GM23338 (cell line): ENCODE data around the gene PTPRN2. TPM values are rescaled to one million over a fixed set of nuclear protein-coding genes. Genes with fewer than 3 reads are reported as not detected.

ENCODE experiments used
- ATAC-seq: fragments of 200-7000 bp; cut with Tn5 transposase; 3 replicates; pipeline ENCODE4 v1.9.1; 2020
- DNase-seq: peaks from one replicate; pipeline ENCODE4 v3.0.0-alpha.2; 2015; ENCODE audit warnings: low spot score
- H2AFZ ChIP-seq: fragments of 200-600 bp; sonication (generic); 2 replicates; pipeline ENCODE4 v1.8.0; 2016; ENCODE audit warnings: antibody characterized with exemption, mild to moderate bottlenecking, moderate library complexity
- H3F3A ChIP-seq: fragments of 200-600 bp; sonication (generic); replicated peaks from 2 replicates; pipeline ENCODE4 v1.8.0; 2017; ENCODE audit warnings: antibody characterized with exemption, mixed run types, low read depth
- H3K27ac ChIP-seq: fragments of 200-600 bp; sonication (generic); 2 replicates; pipeline ENCODE4 v1.6.1; 2016; ENCODE audit warnings: low read depth
- H3K27me3 ChIP-seq: fragments of 200-600 bp; sonication (generic); 2 replicates; pipeline ENCODE4 v1.8.0; 2016; ENCODE audit warnings: mild to moderate bottlenecking, mixed run types, moderate library complexity; ENCODE audit not compliant: insufficient read depth
- H3K36me3 ChIP-seq: fragments of 200-600 bp; sonication (generic); 2 replicates; pipeline ENCODE4 v1.8.0; 2016; ENCODE audit warnings: mild to moderate bottlenecking; ENCODE audit not compliant: insufficient read depth
- H3K4me1 ChIP-seq: fragments of 200-600 bp; sonication (generic); 2 replicates; pipeline ENCODE4 v1.8.0; 2016; ENCODE audit warnings: mild to moderate bottlenecking, moderate library complexity; ENCODE audit not compliant: insufficient read depth
- H3K4me2 ChIP-seq: fragments of 200-600 bp; sonication (generic); 2 replicates; pipeline ENCODE4 v1.7.1; 2017; ENCODE audit warnings: mixed run types
- H3K4me3 ChIP-seq: fragments of 200-600 bp; sonication (generic); 2 replicates; pipeline ENCODE4 v1.6.1; 2016; ENCODE audit warnings: mixed run types
- H3K79me2 ChIP-seq: fragments of 200-600 bp; sonication (generic); replicated peaks from 2 replicates; pipeline ENCODE4 v1.8.0; 2017; ENCODE audit warnings: mild to moderate bottlenecking; ENCODE audit not compliant: insufficient read depth
- H3K9me2 ChIP-seq: fragments of 200-600 bp; sonication (generic); 2 replicates; pipeline ENCODE4 v1.8.0; 2017; ENCODE audit not compliant: insufficient read depth
- H4K20me1 ChIP-seq: fragments of 200-600 bp; sonication (generic); replicated peaks from 2 replicates; pipeline ENCODE4 v1.8.0; 2017; ENCODE audit warnings: mild to moderate bottlenecking; ENCODE audit not compliant: insufficient read depth
- H3K27ac Mint-ChIP-seq: 2 replicates; pipeline ENCODE4 v1.8.0; 2020; ENCODE audit warnings: inconsistent platforms, mild to moderate bottlenecking, moderate library complexity, mixed read lengths
- H3K27me3 Mint-ChIP-seq: 3 replicates; pipeline ENCODE4 v1.8.0; 2022; ENCODE audit warnings: low read depth, mild to moderate bottlenecking, moderate library complexity, mixed read lengths, inconsistent platforms; ENCODE audit not compliant: insufficient read depth, poor library complexity
- H3K36me3 Mint-ChIP-seq: 3 replicates; pipeline ENCODE4 v1.8.0; 2021; ENCODE audit warnings: low read depth, mild to moderate bottlenecking, inconsistent platforms, moderate library complexity, mixed read lengths
- H3K4me1 Mint-ChIP-seq: 3 replicates; pipeline ENCODE4 v1.8.0; 2020; ENCODE audit warnings: mild to moderate bottlenecking, inconsistent platforms, mixed read lengths
- H3K4me3 Mint-ChIP-seq: 3 replicates; pipeline ENCODE4 v1.8.0; 2021; ENCODE audit warnings: moderate library complexity, mild to moderate bottlenecking, inconsistent platforms, mixed read lengths
- H3K9me3 Mint-ChIP-seq: 3 replicates; pipeline ENCODE4 v1.8.0; 2020; ENCODE audit warnings: moderate library complexity, mild to moderate bottlenecking, inconsistent platforms, mixed read lengths
- ETS1 ChIP-seq: IDR thresholded peaks from 2 replicates; pipeline ENCODE4 v1.6.1; 2016; ENCODE audit warnings: antibody characterized with exemption
- EZH2 ChIP-seq: fragments of 200-600 bp; sonication (generic); IDR thresholded peaks from one replicate; pipeline ENCODE4 v1.8.0; 2017; ENCODE audit warnings: antibody characterized with exemption, mild to moderate bottlenecking, low read depth; ENCODE audit not compliant: unreplicated experiment
- JUNB ChIP-seq: IDR thresholded peaks from one replicate; pipeline ENCODE4 v1.6.1; 2016; ENCODE audit warnings: antibody characterized with exemption; ENCODE audit not compliant: unreplicated experiment
- NANOG ChIP-seq: IDR thresholded peaks from 2 replicates; pipeline ENCODE4 v1.6.1; 2016; ENCODE audit warnings: antibody characterized with exemption, borderline replicate concordance
- ZNF114 ChIP-seq: fragments of 250-450 bp; sonication (Bioruptor Pico); IDR thresholded peaks from 2 replicates; pipeline ENCODE4 v1.5.0; 2020; ENCODE audit warnings: mild to moderate bottlenecking, moderate library complexity
- ZNF331 ChIP-seq: fragments of 250-450 bp; sonication (Bioruptor Pico); IDR thresholded peaks from 2 replicates; pipeline ENCODE4 v1.5.0; 2020; ENCODE audit warnings: low read depth, mild to moderate bottlenecking, moderate library complexity
- polyA plus RNA-seq: library from polyadenylated mRNA; unstranded; fragments of >200 nt; fragmentation: Nextera tagmentation; extraction: Ambion mirVana; gene quantifications from 2 replicates; pipeline ENCODE4 v1.2.1, GENCODE V29; 2016
- total RNA-seq: library from RNA; depleted of rRNA; stranded (reverse); fragments of >200 nt; shearing (Covaris generic); gene quantifications from 2 replicates; pipeline ENCODE4 v1.2.3, GENCODE V29; 2014
- TF ChIP-seq, protein P1 (sequence below): IDR thresholded peaks from one replicate; pipeline ENCODE4 v1.6.1; 2018; ENCODE audit warnings: antibody characterized with exemption; ENCODE audit not compliant: unreplicated experiment
- TF ChIP-seq, protein P2 (sequence below), 2 experiments: fragments of 200-600 bp in 1 of 2; sonication (generic) in 1 of 2; conservative IDR thresholded peaks; 2 replicates each; pipeline versions ENCODE4 v1.5.1 to v1.6.1; 2016 to 2017; ENCODE audit warnings: antibody characterized with exemption in 2 of 2, low read depth in 2 of 2, mild to moderate bottlenecking in 2 of 2, moderate library complexity in 1 of 2

Gene PTPRN2
- total and polyA plus RNA-seq, 2 experiments from 2014 or later = 0.87 to 4.0 TPM

- no peaks in the 10 kb centered on the region for H3K79me2 ChIP-seq
- Mint-ChIP-seq H3K4me3 (no peak overlapping the region), H3K9me3 (peaks cover 93% of the 10 kb centered on the region), H3K27me3 (peaks cover 13% of the 10 kb centered on the region), H3K4me1 (no peaks in the 10 kb centered on the region), H3K27ac (no peak overlapping the region), H3K36me3 (peaks cover 39% of the 10 kb centered on the region)
- H3K27ac ChIP-seq = no peak overlapping the region
- ATAC-seq (no peak), DNase-seq (no peak)
- no peak for TF ChIP-seq JUNB
- no peak for TF ChIP-seq NANOG
- no peak for TF ChIP-seq EZH2
- TF ChIP-seq ZNF114 (CRISPR knock-in tag) = no peak
- no peaks in the 10 kb centered on the region for H3K9me2 ChIP-seq
- H3K4me2 ChIP-seq = no peak overlapping the region
- no peaks in the 10 kb centered on the region; the same call in 1 of the 2 replicates for H3K36me3 ChIP-seq
- H3K4me1 ChIP-seq = no peaks in the 10 kb centered on the region
- no peaks in the 10 kb centered on the region for H3F3A ChIP-seq
- H2AFZ ChIP-seq = no peak overlapping the region
- H3K27me3 ChIP-seq = no peaks in the 10 kb centered on the region
- H4K20me1 ChIP-seq = no peaks in the 10 kb centered on the region
- no peak overlapping the region for H3K4me3 ChIP-seq
Observed at GRCh38 chr7:158516524-158516923, 71.1 kb downstream of the PTPRN2 start.

- ATAC-seq (no peak), DNase-seq (no peak)
- Histone ChIP-seq H3K4me1 (no peaks in the 10 kb centered on the region), H2AFZ (no peak overlapping the region), H4K20me1 (no peaks in the 10 kb centered on the region), H3K36me3 (no peaks in the 10 kb centered on the region; the same call in 1 of the 2 replicates), H3K27ac (no peak overlapping the region), H3K9me2 (no peaks in the 10 kb centered on the region), H3K4me2 (no peak overlapping the region), H3K4me3 (no peak overlapping the region), H3K79me2 (no peaks in the 10 kb centered on the region), H3F3A (no peaks in the 10 kb centered on the region), H3K27me3 (no peaks in the 10 kb centered on the region)
- TF ChIP-seq, protein P1, sequence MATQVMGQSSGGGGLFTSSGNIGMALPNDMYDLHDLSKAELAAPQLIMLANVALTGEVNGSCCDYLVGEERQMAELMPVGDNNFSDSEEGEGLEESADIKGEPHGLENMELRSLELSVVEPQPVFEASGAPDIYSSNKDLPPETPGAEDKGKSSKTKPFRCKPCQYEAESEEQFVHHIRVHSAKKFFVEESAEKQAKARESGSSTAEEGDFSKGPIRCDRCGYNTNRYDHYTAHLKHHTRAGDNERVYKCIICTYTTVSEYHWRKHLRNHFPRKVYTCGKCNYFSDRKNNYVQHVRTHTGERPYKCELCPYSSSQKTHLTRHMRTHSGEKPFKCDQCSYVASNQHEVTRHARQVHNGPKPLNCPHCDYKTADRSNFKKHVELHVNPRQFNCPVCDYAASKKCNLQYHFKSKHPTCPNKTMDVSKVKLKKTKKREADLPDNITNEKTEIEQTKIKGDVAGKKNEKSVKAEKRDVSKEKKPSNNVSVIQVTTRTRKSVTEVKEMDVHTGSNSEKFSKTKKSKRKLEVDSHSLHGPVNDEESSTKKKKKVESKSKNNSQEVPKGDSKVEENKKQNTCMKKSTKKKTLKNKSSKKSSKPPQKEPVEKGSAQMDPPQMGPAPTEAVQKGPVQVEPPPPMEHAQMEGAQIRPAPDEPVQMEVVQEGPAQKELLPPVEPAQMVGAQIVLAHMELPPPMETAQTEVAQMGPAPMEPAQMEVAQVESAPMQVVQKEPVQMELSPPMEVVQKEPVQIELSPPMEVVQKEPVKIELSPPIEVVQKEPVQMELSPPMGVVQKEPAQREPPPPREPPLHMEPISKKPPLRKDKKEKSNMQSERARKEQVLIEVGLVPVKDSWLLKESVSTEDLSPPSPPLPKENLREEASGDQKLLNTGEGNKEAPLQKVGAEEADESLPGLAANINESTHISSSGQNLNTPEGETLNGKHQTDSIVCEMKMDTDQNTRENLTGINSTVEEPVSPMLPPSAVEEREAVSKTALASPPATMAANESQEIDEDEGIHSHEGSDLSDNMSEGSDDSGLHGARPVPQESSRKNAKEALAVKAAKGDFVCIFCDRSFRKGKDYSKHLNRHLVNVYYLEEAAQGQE = no peak
- TF ChIP-seq ETS1 = no peak
- no peak for TF ChIP-seq ZNF331 (CRISPR knock-in tag)
- TF ChIP-seq EZH2 = no peak
- TF ChIP-seq JUNB = no peak
- TF ChIP-seq, protein P2, sequence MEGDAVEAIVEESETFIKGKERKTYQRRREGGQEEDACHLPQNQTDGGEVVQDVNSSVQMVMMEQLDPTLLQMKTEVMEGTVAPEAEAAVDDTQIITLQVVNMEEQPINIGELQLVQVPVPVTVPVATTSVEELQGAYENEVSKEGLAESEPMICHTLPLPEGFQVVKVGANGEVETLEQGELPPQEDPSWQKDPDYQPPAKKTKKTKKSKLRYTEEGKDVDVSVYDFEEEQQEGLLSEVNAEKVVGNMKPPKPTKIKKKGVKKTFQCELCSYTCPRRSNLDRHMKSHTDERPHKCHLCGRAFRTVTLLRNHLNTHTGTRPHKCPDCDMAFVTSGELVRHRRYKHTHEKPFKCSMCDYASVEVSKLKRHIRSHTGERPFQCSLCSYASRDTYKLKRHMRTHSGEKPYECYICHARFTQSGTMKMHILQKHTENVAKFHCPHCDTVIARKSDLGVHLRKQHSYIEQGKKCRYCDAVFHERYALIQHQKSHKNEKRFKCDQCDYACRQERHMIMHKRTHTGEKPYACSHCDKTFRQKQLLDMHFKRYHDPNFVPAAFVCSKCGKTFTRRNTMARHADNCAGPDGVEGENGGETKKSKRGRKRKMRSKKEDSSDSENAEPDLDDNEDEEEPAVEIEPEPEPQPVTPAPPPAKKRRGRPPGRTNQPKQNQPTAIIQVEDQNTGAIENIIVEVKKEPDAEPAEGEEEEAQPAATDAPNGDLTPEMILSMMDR (conservative IDR thresholded peaks at IDR 0.05; ENCODE audit: low read depth in 2 of 2) = no peak
- H3K4me3 Mint-ChIP-seq = no peak overlapping the region
- H3K4me1 Mint-ChIP-seq = no peaks in the 10 kb centered on the region; the same call in 2 of the 3 replicates
- no peaks in the 10 kb centered on the region for H3K27me3 Mint-ChIP-seq
- peaks cover 91% of the 10 kb centered on the region for H3K9me3 Mint-ChIP-seq
- H3K36me3 Mint-ChIP-seq = peaks cover 32% of the 10 kb centered on the region
- no peak overlapping the region for H3K27ac Mint-ChIP-seq
Observed at GRCh38 chr7:158512869-158513268, 74.8 kb downstream of the PTPRN2 start.
